GM21528 (cell line): ENCODE results near the gene PLAAT4.
"Not testable (repeated sequence)": the region's sequence is repeated elsewhere in the genome, so short reads cannot be mapped to it uniquely, and the experiment has no call there.

Experiments
- ATAC-seq: cut with Tn5 transposase; IDR thresholded peaks from one replicate; pipeline ENCODE4 v1.9.1; 2021; ENCODE audit warnings: mild to moderate bottlenecking, moderate library complexity; ENCODE audit not compliant: unreplicated experiment, low FRiP score

The PLAAT4 gene

GRCh38 chr11:63537293-63538101, 889 bp downstream of the PLAAT4 start:
- ATAC-seq = no peak

- not testable (repeated sequence) for ATAC-seq
Observed at GRCh38 chr11:63542506-63542905, 5.9 kb downstream of the PLAAT4 start.

GRCh38 chr11:63543711-63544110, 7.1 kb downstream of the PLAAT4 start:
- no peak for ATAC-seq

GRCh38 chr11:63547061-63547460, 10.5 kb downstream of the PLAAT4 start:
- no peak for ATAC-seq

GRCh38 chr11:63548178-63548577, 11.6 kb downstream of the PLAAT4 start:
- no peak for ATAC-seq

GRCh38 chr11:63549411-63549810, 12.8 kb downstream of the PLAAT4 start:
- no peak for ATAC-seq

GRCh38 chr11:63550156-63550700, 13.6 kb downstream of the PLAAT4 start:
- not testable (repeated sequence) for ATAC-seq

GRCh38 chr11:63551091-63551888, 14.7 kb downstream of the PLAAT4 start:
- ATAC-seq = no peak

GRCh38 chr11:63551889-63552266, 15.3 kb downstream of the PLAAT4 start:
- ATAC-seq = no peak

GRCh38 chr11:63552921-63553320, 16.3 kb downstream of the PLAAT4 start:
- no peak for ATAC-seq

- peak; percentile 56 for ATAC-seq
Observed at GRCh38 chr11:63553759-63554158, 17.2 kb downstream of the PLAAT4 start.

GRCh38 chr11:63554877-63555223, 18.2 kb downstream of the PLAAT4 start:
- ATAC-seq = no peak

GRCh38 chr11:63556404-63557013, 19.9 kb downstream of the PLAAT4 start:
- no peak for ATAC-seq

GRCh38 chr11:63557570-63557969, 21.0 kb downstream of the PLAAT4 start:
- ATAC-seq = no peak

- ATAC-seq = no peak
Observed at GRCh38 chr11:63558459-63559157, 22.0 kb downstream of the PLAAT4 start.

GRCh38 chr11:63560506-63561180, 24.0 kb downstream of the PLAAT4 start:
- ATAC-seq = no peak

- ATAC-seq = peak; percentile 1
Observed at GRCh38 chr11:63563201-63564055, 26.8 kb downstream of the PLAAT4 start, which contains the start of gene PLAAT2. TSS of gene PLAAT2 (minus strand) at chr11:63563379. CDS start at chr11:63563324, 55 bp downstream.

GRCh38 chr11:63564056-63564774, 27.6 kb downstream of the PLAAT4 start:
- ATAC-seq = peak; percentile 58
